ENCODE results near the gene ANO4.
A peak's percentile ranks its signal among the peaks of the same experiment; 100 is the strongest.

Gene ANO4

DNA sequence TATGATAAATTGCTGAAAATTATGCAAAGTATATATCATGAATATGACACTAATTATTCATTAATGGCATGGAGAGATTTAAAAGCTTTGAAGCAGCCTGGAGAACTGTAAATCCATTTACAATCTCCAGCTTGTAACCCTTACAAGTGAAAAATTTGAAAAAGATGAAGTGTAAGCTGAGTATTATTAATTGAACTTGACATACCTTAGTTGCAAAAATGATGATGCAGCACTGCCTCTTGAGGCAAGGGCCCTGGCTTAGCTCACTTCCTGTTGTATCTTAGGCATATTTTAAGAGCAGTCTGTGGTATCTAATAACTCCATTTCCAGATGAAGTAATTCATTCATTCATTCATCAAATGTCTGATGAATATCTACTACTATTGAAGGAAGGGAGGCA, 158.6 kb downstream of the ANO4 start:
- no peaks in the 10 kb centered on the region for H3K27me3 ChIP-seq (ENCODE audit: insufficient read depth, poor library complexity, severe bottlenecking)
- TF ChIP-seq CTCF (IDR thresholded peaks at IDR 0.05; ENCODE audit: poor library complexity, severe bottlenecking) = no peak
- ATAC-seq (ENCODE audit: low read depth) = 0 out of 3 replicates have a peak, but pooled peaks have one; percentile 42
- DNase-seq (ENCODE audit: low spot score) = no peak
- no peak overlapping the region for H3K4me3 ChIP-seq (ENCODE audit: severe bottlenecking)
- H3K9me3 ChIP-seq (ENCODE audit: severe bottlenecking) = no peaks in the 10 kb centered on the region
- H3K36me3 ChIP-seq (ENCODE audit: low read depth) = no peaks in the 10 kb centered on the region
- no peaks in the 10 kb centered on the region for H3K4me1 ChIP-seq (ENCODE audit: insufficient read depth, poor library complexity, severe bottlenecking)
- no peak overlapping the region for H3K27ac ChIP-seq (ENCODE audit: poor library complexity, severe bottlenecking)

GRCh38 chr12:100953677-100954076, 159.1 kb downstream of the ANO4 start:
- Histone ChIP-seq H3K4me3 (ENCODE audit: severe bottlenecking) (no peak overlapping the region), H3K27me3 (ENCODE audit: insufficient read depth, poor library complexity, severe bottlenecking) (no peaks in the 10 kb centered on the region), H3K4me1 (ENCODE audit: insufficient read depth, poor library complexity, severe bottlenecking) (no peaks in the 10 kb centered on the region), H3K36me3 (ENCODE audit: low read depth) (no peaks in the 10 kb centered on the region), H3K9me3 (ENCODE audit: severe bottlenecking) (no peaks in the 10 kb centered on the region), H3K27ac (ENCODE audit: poor library complexity, severe bottlenecking) (no peak overlapping the region)
- no peak for ATAC-seq (ENCODE audit: low read depth)
- DNase-seq (ENCODE audit: low spot score) = no peak
- TF ChIP-seq CTCF (IDR thresholded peaks at IDR 0.05; ENCODE audit: poor library complexity, severe bottlenecking) = no peak

GRCh38 chr12:100954118-100954517, 159.5 kb downstream of the ANO4 start:
- H3K4me3 ChIP-seq (ENCODE audit: severe bottlenecking) = no peak overlapping the region
- no peaks in the 10 kb centered on the region for H3K27me3 ChIP-seq (ENCODE audit: insufficient read depth, poor library complexity, severe bottlenecking)
- ATAC-seq (ENCODE audit: low read depth) (no peak), DNase-seq (ENCODE audit: low spot score) (no peak)
- TF ChIP-seq CTCF (IDR thresholded peaks at IDR 0.05; ENCODE audit: poor library complexity, severe bottlenecking) = no peak
- no peak overlapping the region for H3K27ac ChIP-seq (ENCODE audit: poor library complexity, severe bottlenecking)
- no peaks in the 10 kb centered on the region for H3K4me1 ChIP-seq (ENCODE audit: insufficient read depth, poor library complexity, severe bottlenecking)
- no peaks in the 10 kb centered on the region for H3K36me3 ChIP-seq (ENCODE audit: low read depth)
- no peaks in the 10 kb centered on the region for H3K9me3 ChIP-seq (ENCODE audit: severe bottlenecking)

DNA sequence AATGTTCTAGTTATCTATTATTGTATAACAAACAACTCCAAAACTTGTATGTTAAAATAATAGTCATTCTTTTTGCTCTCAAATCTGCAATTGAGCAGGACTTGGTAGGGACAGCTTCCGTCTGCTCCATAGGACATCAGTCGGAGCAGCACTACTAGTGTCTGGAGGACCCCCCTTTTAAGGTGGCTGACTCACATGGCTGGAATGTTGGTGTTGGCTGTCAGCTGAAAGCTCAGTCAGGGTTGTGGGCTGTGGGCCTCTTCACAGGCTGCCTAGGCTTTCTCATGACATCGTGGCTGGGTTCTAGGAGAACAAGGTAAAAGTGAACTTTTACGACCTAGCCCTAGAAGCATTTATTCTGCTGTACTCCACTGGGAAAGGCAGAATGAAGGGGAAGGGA, 160.6 kb downstream of the ANO4 start:
- Histone ChIP-seq H3K9me3 (ENCODE audit: severe bottlenecking) (no peaks in the 10 kb centered on the region), H3K4me3 (ENCODE audit: severe bottlenecking) (no peak overlapping the region), H3K4me1 (ENCODE audit: insufficient read depth, poor library complexity, severe bottlenecking) (no peaks in the 10 kb centered on the region), H3K27ac (ENCODE audit: poor library complexity, severe bottlenecking) (no peak overlapping the region), H3K36me3 (ENCODE audit: low read depth) (no peaks in the 10 kb centered on the region), H3K27me3 (ENCODE audit: insufficient read depth, poor library complexity, severe bottlenecking) (no peaks in the 10 kb centered on the region)
- TF ChIP-seq CTCF (IDR thresholded peaks at IDR 0.05; ENCODE audit: poor library complexity, severe bottlenecking) = no peak
- ATAC-seq (ENCODE audit: low read depth) = peak; percentile 45; the same call in 1 of the 3 replicates
- no peak for DNase-seq (ENCODE audit: low spot score)

- ATAC-seq (ENCODE audit: low read depth) = no peak
- Histone ChIP-seq H3K9me3 (ENCODE audit: severe bottlenecking) (no peaks in the 10 kb centered on the region), H3K4me3 (ENCODE audit: severe bottlenecking) (no peak overlapping the region), H3K27ac (ENCODE audit: poor library complexity, severe bottlenecking) (no peak overlapping the region), H3K27me3 (ENCODE audit: insufficient read depth, poor library complexity, severe bottlenecking) (no peaks in the 10 kb centered on the region), H3K4me1 (ENCODE audit: insufficient read depth, poor library complexity, severe bottlenecking) (no peaks in the 10 kb centered on the region), H3K36me3 (ENCODE audit: low read depth) (no peaks in the 10 kb centered on the region)
- TF ChIP-seq CTCF (IDR thresholded peaks at IDR 0.05; ENCODE audit: poor library complexity, severe bottlenecking) = no peak
- DNase-seq (ENCODE audit: low spot score) = no peak
Measured at GRCh38 chr12:100956311-100956852, 161.8 kb downstream of the ANO4 start.

Data from RWPE2 (cell line).